Measurements from ENCODE around the gene CRBN.
A peak's percentile ranks its signal among the peaks of the same experiment; 100 is the strongest.

CRBN gene

DNA sequence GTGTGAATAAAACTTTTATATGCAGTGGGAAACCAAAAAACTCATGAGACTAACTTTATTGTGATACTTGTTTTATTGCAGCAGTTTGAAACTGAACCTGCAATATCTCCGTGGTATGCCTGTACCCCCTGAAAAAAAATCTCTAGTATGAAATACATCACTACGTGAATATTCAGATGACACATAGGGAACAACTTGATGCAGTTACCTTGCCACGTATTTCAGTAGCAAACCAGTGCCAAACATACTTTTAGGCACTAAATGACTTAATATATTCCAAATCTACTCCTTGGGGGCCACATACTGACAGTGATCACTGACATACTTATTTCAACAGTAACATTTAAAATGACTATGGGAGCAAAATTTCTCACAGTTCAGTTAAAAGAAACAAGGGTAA, 13.8 kb downstream of the CRBN start:
- no peak for DNase-seq

DNA sequence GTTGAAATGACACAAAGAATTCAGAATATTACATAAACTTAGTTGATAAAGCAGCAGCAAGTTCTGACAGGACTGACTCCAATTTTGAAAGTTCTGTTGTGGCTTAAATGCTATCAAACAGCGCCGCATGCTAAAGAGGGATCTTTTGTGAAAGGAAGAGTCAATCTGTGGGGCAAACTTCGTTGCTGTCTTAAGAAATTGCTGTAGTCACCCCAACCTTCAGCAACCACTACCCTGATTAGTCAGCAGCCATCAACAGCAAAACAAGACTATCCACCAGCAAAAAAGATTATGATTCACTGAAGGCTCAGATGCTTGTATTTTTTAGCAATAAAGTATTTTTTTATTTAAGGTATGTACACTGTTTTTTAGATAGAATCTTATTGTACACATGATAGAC, 14.2 kb downstream of the CRBN start:
- DNase-seq = no peak

DNA sequence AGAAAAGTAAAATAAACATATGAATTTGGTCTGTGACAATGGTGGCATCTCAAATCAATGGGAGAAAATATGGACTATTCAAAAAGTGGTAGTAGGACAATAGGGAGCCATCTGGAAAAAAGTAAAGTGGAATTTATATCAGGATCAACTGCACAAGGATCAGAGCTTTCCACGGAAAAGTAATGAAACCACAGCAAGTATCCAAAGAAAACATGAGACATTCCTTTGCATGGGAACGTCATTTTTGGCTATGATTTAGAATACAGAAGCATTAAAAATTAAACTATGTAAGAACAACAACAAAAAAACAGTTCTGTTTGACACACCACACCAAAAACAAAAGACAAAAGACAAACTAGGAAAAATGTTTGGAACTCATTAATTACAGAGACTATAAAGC, 18.7 kb downstream of the CRBN start:
- no peak for DNase-seq

DNA sequence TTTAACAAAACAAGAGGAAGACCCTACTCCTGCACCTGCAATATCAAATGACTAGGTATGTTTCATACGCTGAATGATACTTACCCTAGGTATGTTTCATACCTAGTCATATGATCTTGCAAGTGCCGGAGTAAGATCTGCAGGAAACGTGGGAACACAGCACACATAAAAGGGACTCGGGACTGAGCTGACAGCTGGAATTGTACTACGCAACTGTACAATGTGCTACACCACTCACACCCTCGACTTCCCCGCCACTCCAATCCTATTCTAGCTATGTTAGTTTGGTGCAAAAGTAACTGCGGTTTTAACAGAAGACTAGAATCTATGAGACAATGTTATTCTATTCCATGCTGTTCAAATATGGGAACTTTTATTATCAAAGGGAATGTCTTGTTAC, 22.0 kb downstream of the CRBN start:
- DNase-seq = no peak

DNA sequence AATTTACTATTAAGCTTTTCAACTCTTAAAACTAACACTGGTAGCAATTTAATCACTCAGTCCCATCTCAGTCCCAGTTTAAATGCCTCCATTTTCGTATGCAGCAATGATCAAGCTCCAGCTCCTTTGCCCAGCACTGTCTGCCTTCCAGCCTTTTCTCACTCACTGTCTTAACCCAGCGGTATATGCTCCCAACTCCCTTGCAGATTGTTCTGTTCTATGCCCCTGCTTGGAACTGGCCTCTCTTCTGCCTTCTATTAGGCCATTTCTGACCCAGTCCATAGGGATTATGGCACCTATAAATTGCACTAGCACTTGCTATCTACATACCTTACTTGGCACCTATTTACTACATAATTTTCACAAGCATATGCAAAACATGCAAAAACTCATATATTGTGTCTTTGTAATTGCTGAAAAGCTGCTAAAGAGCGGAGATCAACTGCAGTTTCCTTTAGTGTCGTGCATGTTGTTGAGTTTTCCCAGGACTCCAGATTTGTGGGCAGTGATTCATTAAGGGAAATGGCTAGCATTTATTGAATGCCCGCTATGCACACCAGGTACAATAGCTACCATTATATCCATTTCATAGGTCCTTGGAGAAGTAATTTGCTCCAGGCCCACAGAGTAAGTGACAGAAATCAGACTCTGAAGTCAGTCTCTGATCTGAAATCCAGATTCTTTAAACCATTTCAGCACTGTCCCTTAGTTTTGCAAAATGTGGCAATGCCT, 24.4 kb downstream of the CRBN start:
- no peak for DNase-seq

DNA sequence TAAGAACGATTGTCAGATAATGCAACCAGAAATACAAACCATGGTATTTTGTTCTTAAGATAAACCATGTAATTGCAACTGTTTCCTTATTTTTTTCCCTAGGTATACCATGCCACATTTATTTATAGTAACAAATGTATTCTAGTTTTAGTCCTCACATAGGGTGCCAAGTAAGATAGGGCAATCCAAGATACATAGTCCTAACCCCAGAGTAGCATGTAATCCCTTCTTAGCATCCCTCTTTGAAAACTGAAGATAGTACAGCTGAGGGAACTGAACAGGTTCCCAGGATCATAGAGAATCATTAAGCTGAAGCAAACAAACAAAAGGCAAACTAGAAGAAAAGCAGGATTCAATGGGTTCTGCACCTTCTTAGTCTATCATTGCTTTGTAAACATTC, 28.0 kb downstream of the CRBN start:
- DNase-seq = no peak

DNA sequence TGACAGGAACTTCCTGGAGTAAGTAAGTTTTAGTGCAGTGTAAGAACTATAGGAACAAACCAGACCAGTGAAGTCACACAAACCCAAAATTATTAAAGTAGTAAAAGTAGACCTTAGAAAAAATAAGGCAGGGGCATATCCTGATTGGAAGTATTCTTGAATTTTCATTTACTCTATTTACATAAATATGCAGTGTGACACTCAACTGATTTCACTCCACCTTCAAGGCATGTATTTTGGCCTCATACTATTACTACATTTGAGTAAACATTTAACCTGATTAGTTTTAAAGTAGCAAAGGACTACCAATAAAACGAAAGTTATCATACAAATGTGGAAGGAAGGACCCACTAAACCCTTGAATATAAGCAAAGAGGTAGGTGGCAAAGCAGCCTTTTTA, 29.9 kb downstream of the CRBN start:
- DNase-seq = no peak

DNA sequence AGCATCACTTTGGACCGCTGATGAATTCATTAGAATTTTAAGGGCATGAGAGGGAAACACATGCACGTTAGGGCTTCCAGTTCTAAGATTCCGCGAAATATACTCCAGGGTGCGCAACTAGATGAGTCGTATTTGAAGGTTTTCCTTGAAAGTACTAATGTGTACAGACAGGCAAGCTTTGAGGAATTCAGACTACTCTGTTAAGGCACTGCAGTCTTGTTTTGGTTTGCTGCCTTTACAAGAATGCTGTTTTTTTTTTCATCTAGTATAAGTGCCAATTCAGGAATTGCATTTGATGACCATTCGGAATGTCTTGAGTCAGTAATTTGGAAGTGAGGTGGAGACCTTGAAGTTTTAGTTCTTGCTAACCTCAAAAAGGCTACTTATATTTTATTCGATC, 33.7 kb downstream of the CRBN start:
- DNase-seq = no peak

DNA sequence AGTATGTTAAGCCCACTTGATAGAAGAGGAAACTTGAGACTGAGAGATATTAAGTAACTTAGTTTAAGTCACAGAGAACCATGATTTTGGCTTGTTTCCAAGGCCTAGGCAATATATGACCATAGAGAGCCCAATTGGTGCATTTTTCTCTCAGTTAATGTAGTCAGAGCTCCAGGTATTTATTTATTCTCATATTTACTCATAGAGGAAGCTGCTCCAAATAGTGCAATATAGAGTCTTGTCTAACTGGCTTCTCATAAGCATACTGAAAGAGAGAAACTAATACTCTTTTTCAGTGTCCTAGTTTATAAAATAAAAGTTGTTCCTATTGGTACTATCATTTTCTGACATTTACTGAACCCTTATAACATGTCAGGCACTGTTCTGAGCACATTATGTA, 37.6 kb downstream of the CRBN start:
- no peak for DNase-seq

DNA sequence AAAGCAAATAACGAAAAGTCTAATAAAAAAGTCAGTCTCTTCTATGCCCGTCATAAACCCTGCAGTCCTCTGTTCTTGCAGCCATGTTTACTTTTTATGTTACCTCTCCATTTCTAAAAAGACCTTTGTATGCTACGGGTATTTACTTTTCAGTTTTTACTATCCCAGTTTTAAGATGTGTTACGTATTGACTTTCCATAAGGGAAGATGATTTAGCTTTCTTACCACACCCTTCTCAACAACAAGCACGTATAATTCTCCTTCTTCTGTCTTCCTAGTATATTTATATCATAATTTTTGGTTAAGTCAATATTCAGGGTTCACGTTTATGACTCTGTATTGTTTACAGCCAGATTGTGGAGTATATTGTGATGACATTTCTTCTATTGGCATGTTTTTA, 42.0 kb downstream of the CRBN start:
- no peak for DNase-seq

DNA sequence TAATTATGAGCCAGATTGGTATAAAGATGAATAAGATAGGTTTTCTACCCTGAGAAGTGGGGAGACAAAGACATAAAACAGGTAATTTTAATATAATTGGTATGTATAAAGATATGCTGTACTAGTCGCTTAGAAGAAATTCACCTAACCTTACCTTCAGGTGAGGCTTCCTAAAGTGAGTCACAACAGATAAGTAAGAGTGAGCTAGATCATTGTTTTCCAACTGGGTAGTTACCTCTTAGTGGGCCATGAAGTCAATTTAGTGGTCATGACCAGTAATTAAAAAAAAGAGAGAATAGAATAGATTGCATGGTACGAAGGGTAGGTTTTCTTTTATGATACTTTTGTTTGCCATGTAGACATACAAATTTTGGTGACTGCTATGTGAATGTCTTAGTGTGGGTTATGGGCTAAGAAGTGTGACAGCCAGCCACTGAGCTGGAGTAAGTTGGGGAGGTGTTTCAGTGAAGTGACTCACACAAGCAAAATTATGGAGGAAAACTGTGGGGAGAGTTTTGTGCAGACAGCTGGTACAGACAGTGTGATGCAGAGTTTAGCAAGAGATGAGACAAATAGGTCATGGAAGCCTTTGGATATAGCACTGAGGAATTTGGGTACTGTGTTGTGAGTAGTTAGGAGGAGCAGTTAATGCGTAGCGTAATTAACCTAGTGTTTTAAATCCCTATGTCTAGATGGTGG, 44.6 kb downstream of the CRBN start:
- DNase-seq = no peak

DNA sequence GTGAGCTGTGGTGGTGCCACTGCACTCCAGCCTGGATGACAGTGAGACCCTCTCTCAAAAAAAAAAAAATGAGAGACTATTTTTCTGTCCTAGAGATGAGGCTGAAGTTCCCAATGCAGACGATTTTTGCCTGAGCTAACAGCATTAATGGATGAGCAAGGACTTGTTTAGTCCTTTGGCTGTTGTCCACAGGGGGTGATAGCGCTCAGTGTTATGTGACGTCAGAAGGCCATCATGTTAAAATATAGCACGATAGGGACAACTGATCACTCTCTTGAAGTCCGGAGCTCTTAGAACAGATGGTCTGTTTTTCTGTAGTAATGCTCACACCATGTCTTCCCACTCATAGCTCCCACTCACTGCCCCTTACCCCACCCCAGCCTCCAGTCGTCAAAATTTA, 46.0 kb downstream of the CRBN start:
- DNase-seq = no peak

DNA sequence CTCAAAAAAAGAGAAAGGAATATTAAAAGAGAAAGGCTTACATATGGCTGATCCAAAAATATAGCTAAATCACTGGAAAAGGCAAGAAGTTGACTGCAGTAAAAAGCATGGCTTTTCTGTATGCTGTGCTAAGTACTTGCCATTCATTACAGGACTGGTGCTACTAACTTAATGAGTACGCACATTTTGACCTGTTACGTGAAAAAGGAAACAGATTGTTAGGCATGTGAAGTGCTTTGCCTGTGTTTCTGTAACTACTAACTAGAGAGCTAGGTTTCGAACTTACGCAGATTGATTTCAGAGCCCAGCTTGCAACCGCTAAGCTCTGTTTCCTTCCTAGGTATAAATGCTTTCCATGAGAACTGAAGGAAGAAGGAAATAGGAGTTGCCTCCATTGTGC, 49.9 kb downstream of the CRBN start:
- no peak for DNase-seq

DNA sequence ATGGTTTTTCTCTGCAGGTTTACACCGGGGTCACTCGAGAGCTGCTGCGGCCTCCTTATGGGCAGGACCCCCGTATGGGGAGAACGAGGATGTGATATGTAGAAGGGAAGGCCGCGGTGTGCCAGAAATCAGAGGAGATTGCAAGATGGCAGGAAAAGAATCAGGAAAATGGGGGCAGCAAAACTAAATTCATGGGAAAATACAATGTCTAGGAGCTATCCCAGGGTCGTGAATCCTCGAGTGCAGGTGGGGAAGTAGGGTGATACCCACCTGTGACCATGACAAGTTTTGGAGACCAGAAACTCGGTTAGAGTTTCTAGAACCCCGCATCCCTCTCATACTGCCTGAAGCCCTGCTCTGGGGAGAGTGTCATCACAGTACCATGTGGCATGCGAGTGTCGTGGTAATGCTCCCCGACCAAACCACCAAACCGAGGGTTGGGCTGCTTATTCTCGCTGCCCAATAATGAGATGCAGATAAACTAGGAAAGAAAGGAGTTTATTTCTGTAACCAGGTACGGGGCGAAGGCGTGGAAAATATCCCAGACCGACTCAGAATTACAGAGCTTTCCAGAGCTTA, 52.0 kb downstream of the CRBN start:
- peak; percentile 50 for DNase-seq

DNA sequence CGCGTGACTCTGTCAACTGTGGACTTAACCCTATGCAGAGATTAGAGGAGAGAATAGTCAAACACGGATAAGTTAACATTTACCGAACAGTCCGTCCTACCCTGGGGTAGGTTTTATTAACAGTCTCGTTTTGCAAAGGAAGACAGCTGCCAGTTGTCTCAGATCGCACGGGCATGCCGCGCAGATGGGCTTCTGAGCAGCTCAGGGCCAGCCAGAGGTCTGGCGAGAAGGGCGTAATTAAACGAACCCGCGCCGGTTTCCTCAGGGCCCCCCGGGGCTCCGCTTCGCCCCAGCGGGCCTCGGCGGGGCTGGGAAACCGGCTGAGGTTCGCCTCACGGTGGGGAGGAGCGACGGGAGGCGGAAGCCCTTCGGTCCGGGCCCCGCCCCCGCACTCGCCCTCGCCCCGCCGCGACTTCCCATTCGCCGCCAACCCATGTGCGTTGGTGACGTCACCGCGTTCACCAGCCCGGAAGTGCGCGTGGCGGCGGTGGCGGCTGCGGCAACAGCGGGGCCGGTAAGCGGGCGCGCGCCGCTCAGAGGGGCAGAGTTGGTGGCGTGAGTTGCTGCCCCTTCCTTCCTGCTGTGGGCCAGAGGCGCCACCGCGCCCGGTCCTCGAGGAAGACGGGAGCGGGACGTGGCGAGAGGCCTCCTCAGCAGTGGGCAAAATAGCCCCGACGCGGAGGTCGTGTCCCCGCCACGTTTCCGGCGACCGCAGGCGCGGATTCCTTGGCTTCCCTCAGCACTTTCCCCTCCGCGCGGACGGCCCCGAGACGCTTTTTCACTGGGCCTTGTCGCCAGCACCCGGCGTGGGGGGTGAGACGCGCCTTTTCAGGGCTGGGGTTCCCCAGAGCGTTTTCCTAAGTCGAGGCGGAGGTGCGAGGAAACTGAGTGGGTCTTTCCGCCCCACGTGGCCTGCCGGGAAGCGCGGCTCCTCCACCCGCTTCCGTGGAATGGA, 52.7 kb downstream of the CRBN start, which contains the start of gene TRNT1:
TSS of gene TRNT1 (plus strand) at position 464 of the 955 bp plus-strand sequence. CDS start 2,101 bp downstream, outside the sequence.
- DNase-seq = peak; percentile 95

DNA sequence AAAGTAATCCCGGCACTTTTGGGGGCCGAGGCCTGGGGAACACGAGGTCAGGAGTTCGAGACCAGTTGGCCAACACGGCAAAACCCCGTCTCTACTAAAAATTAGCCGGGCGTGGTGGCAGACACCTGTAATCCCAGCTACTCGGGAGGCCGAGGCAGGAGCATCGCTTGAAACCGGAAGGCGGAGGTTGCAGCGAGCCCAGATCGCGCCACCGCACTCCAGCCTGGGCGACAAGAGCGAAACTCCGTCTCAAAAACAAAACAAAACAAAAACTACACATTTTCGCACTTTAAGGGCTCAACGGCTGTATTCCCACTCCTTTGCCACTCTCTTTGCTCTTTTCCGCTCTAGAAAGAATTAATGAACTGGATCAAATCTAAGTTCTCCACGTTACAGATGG, 53.5 kb downstream of the CRBN start:
- DNase-seq = peak; percentile 17

DNA sequence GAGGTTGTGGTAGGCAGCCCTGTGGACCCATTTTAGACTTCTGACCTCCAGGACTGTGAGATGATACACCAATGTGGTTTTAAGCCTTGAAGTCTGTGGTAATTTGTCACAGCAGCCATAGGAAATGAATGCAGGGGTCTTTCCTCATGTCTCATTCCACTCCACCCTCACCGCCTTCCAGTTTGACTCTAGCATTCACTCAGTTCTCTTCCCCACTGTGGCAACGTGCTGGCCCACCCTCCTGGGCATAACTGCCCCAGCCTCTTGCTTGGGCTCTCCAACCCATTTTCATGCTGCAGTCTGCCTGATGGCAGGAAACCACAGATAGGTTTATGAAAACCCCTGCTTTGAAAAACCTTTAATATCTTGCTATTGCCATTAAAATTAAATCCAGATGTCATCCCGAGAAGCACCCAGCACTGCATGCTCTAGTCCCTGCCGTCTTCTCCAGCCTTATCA, 60.1 kb downstream of the CRBN start:
- no peak for DNase-seq

DNA sequence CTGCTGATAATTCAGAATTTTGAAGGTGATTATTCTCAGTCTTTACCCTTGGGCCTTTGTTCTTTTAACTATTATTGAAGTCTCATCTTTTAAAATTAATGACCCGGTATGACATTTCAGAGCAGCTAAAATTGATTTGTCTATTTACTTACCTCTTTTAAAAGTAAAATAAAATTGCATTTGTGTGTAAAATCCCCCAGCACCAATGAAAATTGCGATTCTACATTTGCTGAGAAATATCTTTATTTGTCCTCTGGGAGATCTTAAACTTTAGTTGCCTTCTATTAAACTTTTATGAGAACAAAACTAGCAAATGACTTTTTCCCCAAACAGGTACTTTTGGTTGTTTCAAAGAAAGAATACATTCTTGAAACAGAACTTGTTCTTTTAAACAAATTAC, 61.8 kb downstream of the CRBN start:
- DNase-seq = no peak

DNA sequence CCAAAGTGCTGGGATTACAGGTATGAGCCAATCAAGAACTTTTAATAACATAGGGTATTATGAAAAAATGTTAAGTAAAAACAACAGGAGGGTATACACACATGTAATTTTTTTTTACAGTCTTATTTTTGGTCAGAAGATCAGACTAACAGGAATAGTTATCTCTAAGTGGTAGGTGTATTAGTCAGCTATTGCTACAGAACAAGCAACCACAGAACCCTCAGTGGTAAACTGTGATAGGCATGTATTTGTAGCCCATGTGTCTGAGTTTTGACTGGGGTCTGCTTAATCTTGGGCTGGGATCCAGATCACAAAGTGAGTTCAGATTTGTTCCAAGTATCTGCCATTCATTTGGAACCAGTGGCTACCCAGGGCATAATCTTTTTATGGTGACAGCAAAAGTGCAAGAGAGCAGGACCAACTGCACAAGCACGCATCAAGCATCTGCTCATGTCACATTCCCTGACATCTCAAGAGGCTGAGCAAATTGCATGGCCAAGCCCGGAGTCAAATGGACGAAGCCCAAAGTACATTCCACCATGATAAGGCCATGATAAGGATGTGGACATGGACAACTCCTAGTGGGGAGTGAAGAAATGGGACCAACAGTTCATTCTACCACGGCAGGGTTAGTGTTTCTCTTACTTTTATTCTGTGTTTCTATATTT, 66.3 kb downstream of the CRBN start:
- DNase-seq = no peak

DNA sequence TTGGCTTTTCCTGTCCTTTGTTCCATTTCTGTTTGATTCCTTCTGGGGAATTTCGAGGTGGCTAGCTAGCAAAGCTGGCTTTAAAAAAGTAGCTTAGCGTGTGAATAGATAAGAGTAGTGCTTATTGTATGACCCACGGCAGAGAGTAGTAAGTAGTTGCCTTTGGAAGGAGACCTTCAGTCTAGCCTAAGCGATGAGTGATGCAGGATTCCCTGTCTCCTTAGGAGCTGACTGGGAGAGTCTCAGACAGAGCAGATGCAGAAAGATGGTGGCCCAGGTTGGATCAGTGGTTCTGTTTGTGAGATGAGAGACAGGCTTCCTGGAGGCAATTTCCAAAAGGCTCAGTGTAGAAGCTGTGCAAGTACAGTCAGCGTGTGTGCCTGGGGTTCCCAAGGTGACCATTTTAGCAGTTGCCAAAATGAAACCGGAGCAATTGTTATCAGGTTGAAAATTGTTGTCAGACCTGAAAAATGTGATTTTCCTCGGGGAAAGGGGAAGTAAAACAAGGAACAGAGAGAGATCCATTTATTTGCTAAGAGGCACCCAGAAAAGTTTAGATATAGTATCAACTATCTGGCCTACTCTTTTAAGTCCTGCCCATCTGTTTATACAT, 68.6 kb downstream of the CRBN start:
- DNase-seq = no peak

DNA sequence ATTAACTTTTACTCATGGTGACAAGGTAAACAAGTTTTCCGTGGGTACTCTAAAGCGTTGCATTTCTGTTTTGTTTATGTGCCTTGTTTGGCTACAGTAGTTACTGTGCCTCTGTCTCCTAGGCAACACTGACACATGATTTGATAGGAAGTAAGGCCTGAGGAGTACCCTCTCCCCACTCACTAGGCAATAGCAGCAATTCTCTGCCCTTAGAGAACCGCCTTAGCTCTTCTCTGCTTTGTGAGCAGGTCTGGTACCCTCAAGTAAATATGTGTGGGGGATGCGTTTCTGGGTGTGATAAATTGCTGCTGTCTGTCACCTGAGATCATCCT, 69.2 kb downstream of the CRBN start, which contains the start of gene IL5RA:
TSS of gene IL5RA (minus strand) at position 76 of the 332 bp plus-strand sequence. CDS start 5,390 bp downstream, outside the sequence.
- DNase-seq = peak; percentile 69

Data from CD4-positive, alpha-beta T cell treated with Interleukin-12 subunit alpha and Interleukin-12 subunit beta, for 1 hour (primary cell).